Activated CD8-positive, alpha-beta memory T cell treated with anti-CD3 and anti-CD28 coated beads for 48 hours (primary cell): ENCODE data around the gene RAB40C.

Source experiments
- DNase-seq, 3 experiments: peaks; one replicate each; pipeline ENCODE4 v3.0.0-alpha.2; 2020; ENCODE audit warnings: low read depth in 2 of 3, low spot score in 2 of 3

The RAB40C gene

DNA sequence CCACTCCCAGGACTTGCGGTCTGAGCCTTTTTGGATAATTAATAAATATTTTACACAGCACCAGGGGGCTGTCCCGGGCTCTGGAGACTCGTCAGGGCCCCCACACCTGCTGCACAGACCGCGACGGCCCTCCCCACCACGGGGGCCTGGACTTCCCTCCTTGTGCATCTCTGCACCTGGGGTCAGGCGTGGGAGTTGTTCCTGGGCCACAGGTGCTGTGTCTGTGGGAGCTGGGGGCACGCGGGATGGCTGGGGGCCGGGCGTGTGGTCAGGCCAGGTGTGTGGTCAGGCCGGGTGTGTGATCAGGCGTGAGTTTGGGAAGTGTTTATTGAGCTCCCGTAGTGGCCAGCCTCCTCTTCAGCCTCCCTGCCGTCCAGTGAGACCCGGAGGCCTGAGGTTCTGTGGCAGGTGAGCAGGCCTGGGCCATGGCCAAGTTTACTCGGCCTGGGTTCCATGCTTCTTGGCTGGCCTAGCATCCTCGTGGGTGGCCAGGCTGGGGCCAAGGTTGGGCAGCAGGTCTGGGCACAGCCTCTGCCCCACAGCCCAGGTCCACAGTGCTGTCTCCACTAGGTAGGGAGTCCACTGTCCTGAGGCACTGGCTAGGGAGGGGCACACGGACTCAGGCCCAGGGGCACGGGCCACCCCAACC is 88.5 kb downstream of the RAB40C start:
- DNase-seq, result no peak
